ENCODE data around the gene SIPA1L3.

Gene SIPA1L3

GRCh38 chr19:38252385-38252784 is 345.4 kb downstream of the SIPA1L3 start:
- H3K4me2 ChIP-seq (ENCODE audit: low read depth, low read length, poor library complexity, severe bottlenecking): no peak overlapping the region
- H3K27ac ChIP-seq (ENCODE audit: low read depth, low read length): no peak overlapping the region
- H3F3A ChIP-seq (ENCODE audit: insufficient read depth): no peaks in the 10 kb centered on the region
- no peak overlapping the region for H2AFZ ChIP-seq (ENCODE audit: low read depth, low read length, severe bottlenecking)
- no peaks in the 10 kb centered on the region for H3K9me3 ChIP-seq (ENCODE audit: insufficient read depth, low read length)
- no peaks in the 10 kb centered on the region for H3K9me2 ChIP-seq (replicated peaks; ENCODE audit: insufficient read depth, low read length)
- TF ChIP-seq EZH2phosphoT487 (conservative IDR thresholded peaks at IDR 0.05; ENCODE audit: low read length) (no peak), CTCF (IDR thresholded peaks at IDR 0.05; ENCODE audit: insufficient read depth, low read length, poor library complexity, severe bottlenecking) (no peak)
- H3K79me2 ChIP-seq (ENCODE audit: insufficient read depth, low read length): no peaks in the 10 kb centered on the region
- H3K36me3 ChIP-seq (ENCODE audit: low read length): no peaks in the 10 kb centered on the region
- no peaks in the 10 kb centered on the region for H4K20me1 ChIP-seq (ENCODE audit: low read depth, low read length)
- no peak overlapping the region for H3K9ac ChIP-seq (ENCODE audit: low read length)
- no peak overlapping the region for H3K4me3 ChIP-seq (ENCODE audit: insufficient read depth, low read length, poor library complexity, severe bottlenecking)
- H3K27me3 ChIP-seq (ENCODE audit: low read length): no peaks in the 10 kb centered on the region

- TF ChIP-seq EZH2phosphoT487 (conservative IDR thresholded peaks at IDR 0.05; ENCODE audit: low read length): no peak
- no peaks in the 10 kb centered on the region for H3K36me3 ChIP-seq (ENCODE audit: low read length)
- no peaks in the 10 kb centered on the region for H4K20me1 ChIP-seq (ENCODE audit: low read depth, low read length)
- no peaks in the 10 kb centered on the region for H3K9me3 ChIP-seq (ENCODE audit: insufficient read depth, low read length)
- no peaks in the 10 kb centered on the region for H3F3A ChIP-seq (ENCODE audit: insufficient read depth)
- H3K79me2 ChIP-seq (ENCODE audit: insufficient read depth, low read length): no peaks in the 10 kb centered on the region
- H3K9ac ChIP-seq (ENCODE audit: low read length): no peak overlapping the region
- H3K27me3 ChIP-seq (ENCODE audit: low read length): no peaks in the 10 kb centered on the region
- no peak overlapping the region for H2AFZ ChIP-seq (ENCODE audit: low read depth, low read length, severe bottlenecking)
- H3K9me2 ChIP-seq (replicated peaks; ENCODE audit: insufficient read depth, low read length): no peaks in the 10 kb centered on the region
- no peak overlapping the region for H3K27ac ChIP-seq (ENCODE audit: low read depth, low read length)
- no peak overlapping the region for H3K4me2 ChIP-seq (ENCODE audit: low read depth, low read length, poor library complexity, severe bottlenecking)
- H3K4me3 ChIP-seq (ENCODE audit: insufficient read depth, low read length, poor library complexity, severe bottlenecking): no peak overlapping the region
Measured at GRCh38 chr19:38252941-38253691, 346.1 kb downstream of the SIPA1L3 start.

- H3F3A ChIP-seq (ENCODE audit: insufficient read depth): no peaks in the 10 kb centered on the region
- no peak overlapping the region for H3K4me2 ChIP-seq (ENCODE audit: low read depth, low read length, poor library complexity, severe bottlenecking)
- H4K20me1 ChIP-seq (ENCODE audit: low read depth, low read length): no peaks in the 10 kb centered on the region
- H3K27me3 ChIP-seq (ENCODE audit: low read length): no peaks in the 10 kb centered on the region
- no peak overlapping the region for H3K4me3 ChIP-seq (ENCODE audit: insufficient read depth, low read length, poor library complexity, severe bottlenecking)
- TF ChIP-seq EZH2phosphoT487 (conservative IDR thresholded peaks at IDR 0.05; ENCODE audit: low read length) (no peak), CTCF (IDR thresholded peaks at IDR 0.05; ENCODE audit: insufficient read depth, low read length, poor library complexity, severe bottlenecking) (no peak)
- no peaks in the 10 kb centered on the region for H3K9me2 ChIP-seq (replicated peaks; ENCODE audit: insufficient read depth, low read length)
- no peaks in the 10 kb centered on the region for H3K36me3 ChIP-seq (ENCODE audit: low read length)
- H3K9me3 ChIP-seq (ENCODE audit: insufficient read depth, low read length): no peaks in the 10 kb centered on the region
- no peak overlapping the region for H3K27ac ChIP-seq (ENCODE audit: low read depth, low read length)
- no peak overlapping the region for H3K9ac ChIP-seq (ENCODE audit: low read length)
- H3K79me2 ChIP-seq (ENCODE audit: insufficient read depth, low read length): no peaks in the 10 kb centered on the region
- H2AFZ ChIP-seq (ENCODE audit: low read depth, low read length, severe bottlenecking): no peak overlapping the region
Measured at GRCh38 chr19:38253788-38254187, 346.8 kb downstream of the SIPA1L3 start.

- no peaks in the 10 kb centered on the region for H3K36me3 ChIP-seq (ENCODE audit: low read length)
- H3K9me3 ChIP-seq (ENCODE audit: insufficient read depth, low read length): no peaks in the 10 kb centered on the region
- H3K27me3 ChIP-seq (ENCODE audit: low read length): no peaks in the 10 kb centered on the region
- no peaks in the 10 kb centered on the region for H4K20me1 ChIP-seq (ENCODE audit: low read depth, low read length)
- no peak overlapping the region for H3K27ac ChIP-seq (ENCODE audit: low read depth, low read length)
- no peaks in the 10 kb centered on the region for H3F3A ChIP-seq (ENCODE audit: insufficient read depth)
- no peak for TF ChIP-seq CTCF (IDR thresholded peaks at IDR 0.05; ENCODE audit: insufficient read depth, low read length, poor library complexity, severe bottlenecking)
- TF ChIP-seq EZH2phosphoT487 (conservative IDR thresholded peaks at IDR 0.05; ENCODE audit: low read length): no peak
- no peak overlapping the region for H3K9ac ChIP-seq (ENCODE audit: low read length)
- no peak overlapping the region for H3K4me2 ChIP-seq (ENCODE audit: low read depth, low read length, poor library complexity, severe bottlenecking)
- H3K4me3 ChIP-seq (ENCODE audit: insufficient read depth, low read length, poor library complexity, severe bottlenecking): no peak overlapping the region
- H3K9me2 ChIP-seq (replicated peaks; ENCODE audit: insufficient read depth, low read length): no peaks in the 10 kb centered on the region
- no peak overlapping the region for H2AFZ ChIP-seq (ENCODE audit: low read depth, low read length, severe bottlenecking)
- H3K79me2 ChIP-seq (ENCODE audit: insufficient read depth, low read length): no peaks in the 10 kb centered on the region
Measured at GRCh38 chr19:38255383-38256014, 348.5 kb downstream of the SIPA1L3 start.

All from SU-DHL-6 (cell line).